ENCODE measurements around the gene TRIM9.

The TRIM9 gene

GRCh38 chr14:51092965-51093364 lies 1.9 kb downstream of the TRIM9 start:
- DNase-seq = no peak

GRCh38 chr14:51089278-51089677 lies 5.6 kb downstream of the TRIM9 start:
- no peak for DNase-seq

GRCh38 chr14:51087031-51087441 lies 7.9 kb downstream of the TRIM9 start:
- no peak for DNase-seq

- DNase-seq = no peak
Measured at GRCh38 chr14:51086044-51086443, 8.9 kb downstream of the TRIM9 start.

- no peak for DNase-seq
Measured at GRCh38 chr14:51084962-51085361, 9.9 kb downstream of the TRIM9 start.

GRCh38 chr14:51084507-51084906 lies 10.4 kb downstream of the TRIM9 start:
- DNase-seq = no peak

GRCh38 chr14:51082349-51082748 lies 12.6 kb downstream of the TRIM9 start:
- peak; percentile 46 for DNase-seq

- no peak for DNase-seq
Measured at GRCh38 chr14:51081712-51082111, 13.2 kb downstream of the TRIM9 start.

- no peak for DNase-seq
Measured at GRCh38 chr14:51081209-51081608, 13.7 kb downstream of the TRIM9 start.

GRCh38 chr14:51080645-51081044 lies 14.3 kb downstream of the TRIM9 start:
- no peak for DNase-seq

GRCh38 chr14:51079489-51079888 lies 15.4 kb downstream of the TRIM9 start:
- DNase-seq = no peak

- peak; percentile 32 for DNase-seq
Measured at GRCh38 chr14:51079085-51079484, 15.8 kb downstream of the TRIM9 start.

- DNase-seq = no peak
Measured at GRCh38 chr14:51074701-51075385, 20.1 kb downstream of the TRIM9 start.

GRCh38 chr14:51073731-51074130 lies 21.2 kb downstream of the TRIM9 start:
- peak; percentile 7 for DNase-seq

- no peak for DNase-seq
Measured at GRCh38 chr14:51072976-51073375, 21.9 kb downstream of the TRIM9 start.

- no peak for DNase-seq
Measured at GRCh38 chr14:51071857-51072256, 23.0 kb downstream of the TRIM9 start.

GRCh38 chr14:51070726-51071125 lies 24.2 kb downstream of the TRIM9 start:
- DNase-seq = peak; percentile 55

GRCh38 chr14:51069055-51069454 lies 25.9 kb downstream of the TRIM9 start:
- peak; percentile 23 for DNase-seq

- DNase-seq = no peak
Measured at GRCh38 chr14:51068268-51068667, 26.6 kb downstream of the TRIM9 start.

- no peak for DNase-seq
Measured at GRCh38 chr14:51067295-51067694, 27.6 kb downstream of the TRIM9 start.

- no peak for DNase-seq
Measured at GRCh38 chr14:51066576-51066975, 28.3 kb downstream of the TRIM9 start.

- DNase-seq = no peak
Measured at GRCh38 chr14:51059032-51059431, 35.9 kb downstream of the TRIM9 start.

- DNase-seq = no peak
Measured at GRCh38 chr14:51058382-51058781, 36.5 kb downstream of the TRIM9 start.

GRCh38 chr14:51056421-51056820 lies 38.5 kb downstream of the TRIM9 start:
- no peak for DNase-seq

- no peak for DNase-seq
Measured at GRCh38 chr14:51053157-51053556, 41.7 kb downstream of the TRIM9 start.

Data from fibroblast of skin of right quadriceps (primary cell).